HG03378 (cell line): ENCODE measurements around the gene SEPTIN10.

ENCODE experiments used
- ATAC-seq: cut with Tn5 transposase; IDR thresholded peaks from one replicate; pipeline ENCODE4 v1.9.1; 2021; ENCODE audit warnings: mild to moderate bottlenecking, moderate library complexity; ENCODE audit not compliant: unreplicated experiment

SEPTIN10 gene

DNA sequence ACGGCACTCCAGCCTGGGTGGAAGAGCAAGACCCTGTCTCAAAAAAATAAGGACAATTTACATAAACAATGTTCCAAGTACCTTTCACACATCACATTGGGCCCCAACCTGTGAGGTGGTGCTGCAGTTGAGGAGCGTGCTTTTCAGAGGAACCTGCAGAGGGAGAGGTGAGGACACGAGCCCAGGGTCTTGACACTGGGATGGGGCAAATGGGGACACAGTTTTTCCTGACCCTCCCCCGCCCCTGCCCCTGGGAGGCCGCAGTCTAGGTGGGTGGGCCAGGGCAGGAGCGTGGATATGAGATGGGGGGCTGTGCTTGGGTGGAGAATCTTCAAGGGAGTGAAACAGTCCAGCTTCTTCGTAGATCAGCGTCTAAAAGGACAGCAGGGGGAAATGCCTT lies 112.9 kb downstream of the SEPTIN10 start:
- ATAC-seq = no peak

DNA sequence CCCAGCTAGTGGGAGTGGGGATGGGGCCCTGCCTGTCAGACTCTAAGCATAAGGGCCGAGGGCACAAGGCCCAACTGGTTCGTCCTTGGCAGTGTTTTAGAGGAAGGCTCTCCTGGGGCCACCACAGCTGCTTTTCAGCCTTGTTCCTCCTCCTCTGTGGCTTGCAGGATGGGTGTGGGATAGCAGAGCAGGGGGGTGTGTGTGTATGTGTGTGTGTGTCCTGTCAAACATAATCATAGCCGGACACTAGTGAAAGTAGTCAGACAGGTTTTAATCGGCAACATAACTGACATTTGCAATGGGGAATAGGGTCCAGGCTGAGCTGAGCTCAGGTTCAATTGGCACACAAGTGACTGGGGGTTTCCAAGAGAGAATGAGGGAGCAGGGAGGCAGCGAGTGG lies 114.2 kb downstream of the SEPTIN10 start:
- no peak for ATAC-seq

DNA sequence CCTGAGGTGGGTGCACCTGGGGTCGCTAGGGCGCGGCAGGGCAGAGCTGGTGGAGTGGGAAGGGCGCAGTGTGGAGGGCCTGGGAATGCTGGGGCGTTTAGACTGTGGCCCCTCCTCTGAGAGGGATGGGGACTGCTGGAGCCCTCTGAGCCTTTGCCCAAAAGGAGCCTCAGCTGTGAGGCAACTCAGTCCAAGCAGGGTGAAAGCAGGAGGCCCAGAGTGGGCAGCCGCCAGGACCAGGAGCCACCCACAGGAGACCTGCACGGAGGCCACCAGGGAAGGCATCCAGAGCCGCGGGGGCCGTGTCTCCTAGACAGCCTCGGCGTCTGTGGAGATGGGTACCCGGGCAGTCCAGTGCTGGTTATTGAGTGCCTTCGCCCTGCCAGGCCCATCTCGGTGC lies 114.9 kb downstream of the SEPTIN10 start:
- ATAC-seq = no peak

DNA sequence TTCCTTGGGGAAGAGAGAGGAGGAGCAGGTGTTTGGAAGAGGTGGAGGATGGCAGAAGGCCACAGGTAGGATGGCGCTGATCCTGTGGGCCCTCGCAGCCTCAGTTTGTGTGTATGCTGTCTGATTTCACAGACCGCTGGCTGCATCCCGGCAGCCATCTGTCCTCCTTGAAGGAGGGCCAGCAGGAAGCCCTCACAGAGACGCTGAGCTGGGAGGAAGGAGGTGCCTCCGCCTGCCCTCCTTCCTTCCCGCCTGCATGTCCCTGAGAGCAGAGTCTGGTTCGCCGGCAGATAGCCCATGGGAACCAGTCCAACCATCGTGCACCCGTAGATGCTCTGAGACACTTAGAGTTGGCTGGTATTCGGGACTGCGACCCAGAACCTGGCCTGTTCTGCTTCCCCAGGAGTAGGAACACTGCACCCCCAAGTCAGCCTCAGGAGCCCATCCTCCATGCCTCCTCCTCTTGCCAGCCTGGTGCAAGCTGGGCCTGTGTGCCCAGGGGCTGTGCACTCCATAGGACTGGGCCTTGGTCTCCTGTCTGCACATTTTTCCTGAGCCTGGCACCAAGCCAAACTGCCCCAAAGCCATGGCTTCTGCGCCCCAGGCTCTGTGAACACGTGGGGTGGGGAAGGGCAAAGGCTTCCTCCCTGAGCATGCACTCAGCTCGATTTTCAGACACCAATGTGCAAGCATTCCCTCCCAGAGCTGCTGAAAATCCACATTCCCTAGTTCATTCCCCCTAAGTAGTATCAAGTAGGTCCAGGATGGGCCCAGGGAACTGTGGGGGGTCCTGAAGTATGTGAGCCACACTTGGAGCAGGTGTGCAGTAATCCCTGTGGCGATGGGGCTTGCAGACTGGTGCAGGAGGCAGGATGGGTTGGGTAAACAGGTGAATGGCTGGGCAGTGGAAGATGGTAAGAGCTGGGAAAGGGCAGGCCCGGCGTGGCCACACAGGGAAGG lies 115.6 kb downstream of the SEPTIN10 start:
- no peak for ATAC-seq

DNA sequence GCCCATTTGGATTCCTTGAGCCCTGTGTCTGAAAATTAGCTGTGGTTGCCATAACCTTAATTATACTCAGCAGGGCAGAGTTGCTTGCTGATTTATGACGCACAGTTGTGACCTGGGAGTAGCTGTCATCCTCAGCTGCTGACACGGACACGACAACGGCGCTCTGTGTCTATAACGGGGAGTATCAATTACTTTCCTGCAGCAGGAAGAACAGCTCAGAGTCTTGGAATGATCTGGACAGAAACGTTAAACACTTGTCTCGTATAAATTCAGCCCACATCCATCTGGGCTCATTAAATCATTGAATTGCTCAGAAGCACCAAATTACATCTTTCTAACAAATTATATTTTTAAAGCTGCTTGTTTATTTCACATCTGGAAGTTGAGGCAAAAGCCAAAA lies 116.3 kb downstream of the SEPTIN10 start:
- no peak for ATAC-seq

DNA sequence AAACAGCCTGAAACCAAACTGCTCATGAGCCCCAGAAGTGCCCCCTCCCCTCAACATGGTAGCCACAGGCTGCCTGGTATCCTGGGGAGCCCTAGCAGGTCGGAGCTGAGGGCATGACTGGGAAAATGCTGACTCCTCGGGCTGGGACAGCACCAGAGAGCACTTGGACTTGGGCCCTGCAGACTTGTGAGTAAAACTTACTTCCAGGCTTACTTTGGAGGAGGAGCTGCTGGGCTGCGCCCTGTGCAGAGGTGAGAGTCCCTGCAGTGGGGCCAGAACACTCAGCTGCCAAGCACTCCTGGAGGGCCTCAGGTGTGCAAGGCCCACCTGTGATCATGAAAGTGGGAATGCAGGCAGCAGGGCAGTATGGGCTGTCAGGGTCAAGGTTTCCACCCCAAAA lies 119.4 kb downstream of the SEPTIN10 start:
- ATAC-seq = no peak

DNA sequence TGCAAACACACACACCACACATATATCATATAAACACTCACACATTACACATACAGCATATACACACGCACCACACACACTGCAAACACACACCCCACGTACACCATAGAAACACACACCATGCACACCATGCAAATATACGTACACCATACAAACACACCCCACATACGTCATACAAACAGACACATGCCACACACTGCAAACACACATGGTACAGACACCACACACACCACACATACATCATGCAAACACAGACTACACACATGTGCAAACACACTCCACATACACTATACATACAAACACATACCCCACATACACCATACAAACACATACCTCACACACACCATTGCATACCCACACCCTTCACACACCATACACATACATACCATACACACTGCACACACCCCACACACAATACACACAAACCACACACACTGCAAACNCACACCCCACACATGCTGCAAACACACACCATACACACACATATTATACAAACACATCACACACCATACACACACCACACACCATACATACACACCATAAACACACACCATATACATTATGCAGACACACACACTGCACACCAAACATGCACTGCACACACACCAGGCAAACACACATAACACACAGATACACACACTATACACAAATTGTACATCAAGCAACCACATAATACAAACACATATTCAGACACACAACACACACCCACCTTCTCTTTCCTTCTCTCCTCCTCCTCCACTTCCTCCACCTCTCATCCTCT lies 120.4 kb downstream of the SEPTIN10 start:
- ATAC-seq = no peak
